B cell (primary cell): ENCODE data around the gene LPCAT1. TPM values are rescaled to one million over a fixed set of nuclear protein-coding genes. Genes with fewer than 3 reads are reported as not detected.

ENCODE experiments used
- ATAC-seq: fragments of 200-7000 bp; cut with Tn5 transposase; one replicate; pipeline ENCODE4 v1.10.0; 2021; ENCODE audit warnings: low read depth, mild to moderate bottlenecking, moderate number of reproducible peaks, moderate library complexity
- CTCF ChIA-PET: fragments of 350-600 bp; sonication (Branson Sonifier 250); formaldehyde crosslinking; loops from one replicate; lab custom pipeline; 2021; ENCODE audit warnings: antibody characterized with exemption, inconsistent platforms; lab: Charles Lee
- POLR2A ChIA-PET: fragments of 350-600 bp; sonication (Branson Sonifier 250); formaldehyde crosslinking; loops from one replicate; lab custom pipeline; 2021; ENCODE audit warnings: antibody characterized with exemption; lab: Charles Lee
- DNase-seq: peaks from one replicate; pipeline ENCODE4 v3.0.0; 2013
- H2AFZ ChIP-seq: 2 replicates; pipeline ENCODE4 v1.6.1; 2012; ENCODE audit warnings: mild to moderate bottlenecking, low read depth, low read length; ENCODE audit not compliant: insufficient read depth, poor library complexity, severe bottlenecking
- H3K27ac ChIP-seq, 2 donors: 1 replicate in 1 of 2; 2 replicates in 1 of 2; pipeline ENCODE4 v1.5.1; 2012 to 2013; ENCODE audit warnings: low read length in 2 of 2, mild to moderate bottlenecking in 2 of 2, moderate library complexity in 1 of 2
- H3K27me3 ChIP-seq, 4 experiments: fragments of 200-600 bp in 1 of 4; sonication (generic) in 1 of 4; replicated peaks in 1 of 4; 1 replicate in 2 of 4; 2 replicates in 2 of 4; pipeline versions ENCODE4 v1.6.1 to v1.7.0; 2013 to 2016; ENCODE audit warnings: low read length in 3 of 4, mild to moderate bottlenecking in 2 of 4, mixed read lengths in 1 of 4, moderate library complexity in 1 of 4; ENCODE audit not compliant: insufficient read depth in 4 of 4, control insufficient read depth in 3 of 4; ENCODE audit errors: control extremely low read depth in 1 of 4
- H3K36me3 ChIP-seq, 2 experiments: replicated peaks in 1 of 2; 1 replicate in 1 of 2; 2 replicates in 1 of 2; pipeline versions ENCODE4 v1.6.1 to v1.7.1; 2013; ENCODE audit warnings: low read length in 1 of 2; ENCODE audit not compliant: insufficient read depth in 2 of 2, control insufficient read depth in 1 of 2; ENCODE audit errors: control extremely low read depth in 1 of 2, extremely low read depth in 1 of 2
- H3K4me1 ChIP-seq, 2 donors: fragments of 200-600 bp in 1 of 2; sonication (generic) in 1 of 2; 1 replicate in 1 of 2; 2 replicates in 1 of 2; pipeline versions ENCODE4 v1.5.1 to v1.6.1; 2013 to 2017; ENCODE audit warnings: low read length in 2 of 2; ENCODE audit not compliant: control insufficient read depth in 2 of 2, insufficient read depth in 2 of 2
- H3K4me2 ChIP-seq: replicated peaks from 2 replicates; pipeline ENCODE3; 2012; ENCODE audit warnings: mild to moderate bottlenecking, low read depth, low read length; ENCODE audit not compliant: poor library complexity, severe bottlenecking
- H3K4me3 ChIP-seq, 5 experiments: fragments of 200-600 bp in 1 of 5; sonication (generic) in 1 of 5; 1 replicate in 3 of 5; 2 replicates in 2 of 5; pipeline versions ENCODE4 v1.5.1 to v1.7.0; 2011 to 2016; ENCODE audit warnings: low read length in 4 of 5, mild to moderate bottlenecking in 4 of 5, low read depth in 2 of 5, control low read depth in 1 of 5, moderate library complexity in 1 of 5; ENCODE audit not compliant: insufficient read depth in 1 of 5; ENCODE audit errors: control extremely low read depth in 1 of 5, extremely low read depth in 1 of 5
- H3K79me2 ChIP-seq: fragments of 200-600 bp; sonication (generic); one replicate; pipeline ENCODE4 v1.6.0; 2016; ENCODE audit warnings: low read length; ENCODE audit not compliant: control insufficient read depth, insufficient read depth
- H3K9ac ChIP-seq: fragments of 200-600 bp; sonication (generic); 2 replicates; pipeline ENCODE4 v1.6.1; 2017; ENCODE audit warnings: mild to moderate bottlenecking, low read length, moderate library complexity
- H3K9me3 ChIP-seq, 3 donors: one replicate each; pipeline versions ENCODE4 v1.6.1 to v1.7.1; 2013; ENCODE audit warnings: low read length in 2 of 3; ENCODE audit not compliant: control insufficient read depth in 2 of 3, insufficient read depth in 1 of 3; ENCODE audit errors: control extremely low read depth in 1 of 3
- H4K20me1 ChIP-seq: 2 replicates; pipeline ENCODE4 v1.6.0; 2012; ENCODE audit warnings: mild to moderate bottlenecking, low read length; ENCODE audit not compliant: insufficient read depth, control insufficient read depth, poor library complexity, severe bottlenecking
- H3K27ac Mint-ChIP-seq: one replicate; pipeline ENCODE4 v1.8.0; 2021; ENCODE audit warnings: mixed read lengths
- H3K27me3 Mint-ChIP-seq: one replicate; pipeline ENCODE4 v1.8.0; 2021; ENCODE audit warnings: mixed read lengths
- H3K4me1 Mint-ChIP-seq: one replicate; pipeline ENCODE4 v1.8.0; 2021; ENCODE audit warnings: mixed read lengths
- H3K4me3 Mint-ChIP-seq: one replicate; pipeline ENCODE4 v1.8.0; 2021; ENCODE audit warnings: mixed read lengths
- H3K9me3 Mint-ChIP-seq: one replicate; pipeline ENCODE4 v1.8.0; 2022; ENCODE audit warnings: mixed read lengths; ENCODE audit not compliant: insufficient read depth
- CTCF ChIP-seq: fragments of 200-600 bp; IDR thresholded peaks from one replicate; pipeline ENCODE4 v1.8.0; 2022; ENCODE audit warnings: antibody characterized with exemption, mild to moderate bottlenecking
- EZH2 ChIP-seq: IDR thresholded peaks from 2 replicates; pipeline ENCODE4 v1.6.1; 2012; ENCODE audit warnings: borderline replicate concordance, low read depth, mild to moderate bottlenecking, moderate library complexity, low read length; ENCODE audit not compliant: insufficient read depth, poor library complexity, severe bottlenecking
- WGBS: methylation state at CpG from one replicate; pipeline ENCODE4 v1.1.5; 2013; ENCODE audit warnings: missing lambda C conversion rate; ENCODE audit not compliant: insufficient coverage; 5-methylcytosine and 5-hydroxymethylcytosine counted together
- intact Hi-C: fragments of 100-400 bp; cut with micrococcal nuclease; formaldehyde crosslinking; loops from one replicate; pipeline ENCODE4 v1.10.0; 2022
- polyA plus RNA-seq: library from polyadenylated mRNA; depleted of rRNA; stranded (reverse); fragments of >200 nt; gene quantifications from 2 replicates; pipeline ENCODE4 v1.2.3, GENCODE V29; 2012
- total RNA-seq, 2 donors: library from RNA; stranded (reverse); fragments of 120-200 nt in 1 of 2; gene quantifications; 1 replicate in 1 of 2; 2 replicates in 1 of 2; pipeline versions ENCODE4 v1.2.3 to v1.2.4, GENCODE V29; 2013 to 2022

LPCAT1 gene
- total and polyA plus RNA-seq, 2 donors (not counting 1 experiment from before 2014, with no cell fraction given): 94.8 to 159 TPM

GRCh38 chr5:1443171-1443570 lies 80.6 kb downstream of the LPCAT1 start:
- H3K27ac Mint-ChIP-seq: no peak overlapping the region
- Histone ChIP-seq H3K36me3 (no peaks in the 10 kb centered on the region), H3K27me3 (peaks cover 0 to 67% (median 24%) of the 10 kb centered on the region in 4 experiments), H3K4me3 (no peak overlapping the region), H3K27ac (no peak overlapping the region), H3K9me3 (peaks cover 0 to 34% (median 3%) of the 10 kb centered on the region in 3 donors), H3K79me2 (no peaks in the 10 kb centered on the region), H4K20me1 (no peaks in the 10 kb centered on the region), H2AFZ (no peak overlapping the region), H3K4me1 (peaks cover 19 to 32% of the 10 kb centered on the region in 2 donors), H3K9ac (no peak overlapping the region), H3K4me2 (no peak overlapping the region)
- no peak for DNase-seq
- H3K4me1 Mint-ChIP-seq: peaks cover 20% of the 10 kb centered on the region
- no peak for ATAC-seq
- POLR2A ChIA-PET: no interaction called here
- intact Hi-C loops: no loop called here
- H3K27me3 Mint-ChIP-seq: peaks cover 53% of the 10 kb centered on the region
- H3K4me3 Mint-ChIP-seq: no peak overlapping the region
- peaks cover 4% of the 10 kb centered on the region for H3K9me3 Mint-ChIP-seq
- TF ChIP-seq EZH2 (no peak), CTCF (no peak)
- CTCF ChIA-PET: no interaction called here
- 77% methylated on average over 9 of the region's 9 CpGs for WGBS

GRCh38 chr5:1442222-1443145 lies 81.3 kb downstream of the LPCAT1 start:
- Mint-ChIP-seq H3K27me3 (peaks cover 56% of the 10 kb centered on the region), H3K4me1 (peaks cover 20% of the 10 kb centered on the region), H3K27ac (no peak overlapping the region), H3K4me3 (no peak overlapping the region), H3K9me3 (peaks cover 4% of the 10 kb centered on the region)
- H2AFZ ChIP-seq: no peak overlapping the region
- no peak for TF ChIP-seq CTCF
- no peak for TF ChIP-seq EZH2
- H3K36me3 ChIP-seq: no peaks in the 10 kb centered on the region
- ChIA-PET CTCF (no interaction called here), POLR2A (no interaction called here)
- H3K27ac ChIP-seq: no peak overlapping the region
- WGBS: 80% methylated on average over 35 of the region's 36 CpGs
- peaks cover 19 to 32% of the 10 kb centered on the region in 2 donors for H3K4me1 ChIP-seq
- ATAC-seq (no peak), DNase-seq (no peak)
- no peaks in the 10 kb centered on the region for H3K79me2 ChIP-seq
- no peak overlapping the region for H3K9ac ChIP-seq
- peaks cover 0 to 67% (median 24%) of the 10 kb centered on the region in 4 experiments for H3K27me3 ChIP-seq
- H3K4me2 ChIP-seq: no peak overlapping the region
- H3K4me3 ChIP-seq: no peak overlapping the region
- H4K20me1 ChIP-seq: no peaks in the 10 kb centered on the region
- H3K9me3 ChIP-seq: peaks cover 0 to 34% (median 3%) of the 10 kb centered on the region in 3 donors
- intact Hi-C loops: no loop called here
